SK-N-SH (cell line): ENCODE results near the gene SLC16A10. TPM values are rescaled to one million over a fixed set of nuclear protein-coding genes. Genes with fewer than 3 reads are reported as not detected.
"Not testable (repeated sequence)": the region's sequence is repeated elsewhere in the genome, so short reads cannot be mapped to it uniquely, and the experiment has no call there.

ENCODE experiments used
- CTCF ChIA-PET: fragments of 300-600, 350-600 bp; formaldehyde crosslinking; extraction: SDS; loops from one replicate; lab custom pipeline; 2021; lab: Yijun Ruan, JAX
- POLR2A ChIA-PET: fragments of 350-600 bp; sonication (Branson Sonifier 250); formaldehyde crosslinking; extraction: SDS; loops from one replicate; lab custom pipeline; 2020; ENCODE audit warnings: antibody characterized with exemption, inconsistent platforms; lab: Yijun Ruan, JAX
- DNase-seq: peaks from one replicate; pipeline ENCODE4 v3.0.0; 2012
- H2AFZ ChIP-seq: fragments of 200-600 bp; sonication (generic); 2 replicates; pipeline ENCODE4 v1.8.1; 2016; ENCODE audit warnings: antibody characterized with exemption, mild to moderate bottlenecking, low read depth
- H3F3A ChIP-seq: fragments of 200-600 bp; sonication (generic); replicated peaks from 2 replicates; pipeline ENCODE3; 2016; ENCODE audit warnings: antibody characterized with exemption, mild to moderate bottlenecking; ENCODE audit not compliant: insufficient read depth
- H3K27ac ChIP-seq, 2 experiments: fragments of 200-500 bp in 1 of 2; fragments of 200-600 bp in 1 of 2; sonication (Bioruptor generic) in 1 of 2; sonication (generic), shearing (Covaris generic) in 1 of 2; 2 replicates each; pipeline versions ENCODE4 v1.5.1 to v1.6.1; 2014 to 2016; ENCODE audit warnings: low read depth in 2 of 2, inconsistent platforms in 1 of 2, low read length in 1 of 2, mild to moderate bottlenecking in 1 of 2, mixed read lengths in 1 of 2
- H3K27me3 ChIP-seq: fragments of 200-600 bp; sonication (generic), shearing (Covaris generic); 2 replicates; pipeline ENCODE4 v1.6.1; 2016; ENCODE audit warnings: mixed run types; ENCODE audit not compliant: insufficient read depth
- H3K36me3 ChIP-seq, 2 experiments: fragments of 200-500 bp in 1 of 2; fragments of 200-600 bp in 1 of 2; sonication (Bioruptor generic) in 1 of 2; sonication (generic) in 1 of 2; replicated peaks in 1 of 2; 2 replicates each; pipeline versions ENCODE3 to v1.5.1; 2014 to 2016; ENCODE audit warnings: low read length in 1 of 2, mild to moderate bottlenecking in 1 of 2; ENCODE audit not compliant: insufficient read depth in 2 of 2, control insufficient read depth in 1 of 2
- H3K4me1 ChIP-seq, 2 experiments: fragments of 200-500 bp in 1 of 2; fragments of 200-600 bp in 1 of 2; sonication (Bioruptor generic) in 1 of 2; sonication (generic), shearing (Covaris generic) in 1 of 2; 2 replicates each; pipeline versions ENCODE4 v1.5.1 to v1.6.1; 2014 to 2016; ENCODE audit warnings: low read depth in 1 of 2, low read length in 1 of 2, mixed run types in 1 of 2; ENCODE audit not compliant: insufficient read depth in 2 of 2, control insufficient read depth in 1 of 2
- H3K4me2 ChIP-seq: fragments of 200-600 bp; sonication (generic), shearing (Covaris generic); 2 replicates; pipeline ENCODE4 v1.6.1; 2017; ENCODE audit warnings: mixed run types
- H3K4me3 ChIP-seq, 2 experiments: fragments of 200-500 bp in 1 of 2; fragments of 200-600 bp in 1 of 2; sonication (Bioruptor generic) in 1 of 2; sonication (generic), shearing (Covaris generic) in 1 of 2; 2 replicates each; pipeline versions ENCODE4 v1.5.1 to v1.8.1; 2014 to 2016; ENCODE audit warnings: low read depth in 2 of 2, inconsistent platforms in 1 of 2, low read length in 1 of 2, mild to moderate bottlenecking in 1 of 2, mixed read lengths in 1 of 2, moderate library complexity in 1 of 2
- H3K79me2 ChIP-seq: fragments of 200-600 bp; sonication (generic); 2 replicates; pipeline ENCODE4 v1.8.1; 2017; ENCODE audit warnings: mild to moderate bottlenecking; ENCODE audit not compliant: insufficient read depth
- H3K9ac ChIP-seq: fragments of 200-600 bp; sonication (generic); 2 replicates; pipeline ENCODE4 v1.6.1; 2017; ENCODE audit warnings: mixed run types
- H3K9me2 ChIP-seq: fragments of 200-600 bp; sonication (generic); 2 replicates; pipeline ENCODE4 v1.6.1; 2017; ENCODE audit warnings: mixed run types
- H3K9me3 ChIP-seq: fragments of 200-600 bp; sonication (generic); 2 replicates; pipeline ENCODE4 v1.6.1; 2017; ENCODE audit warnings: mixed run types, mild to moderate bottlenecking, moderate library complexity
- H4K20me1 ChIP-seq: fragments of 200-600 bp; sonication (generic); 2 replicates; pipeline ENCODE4 v1.6.1; 2017; ENCODE audit warnings: mild to moderate bottlenecking, mixed run types; ENCODE audit not compliant: insufficient read depth
- EP300 ChIP-seq, 2 experiments: IDR thresholded peaks; 2 replicates each; pipeline versions ENCODE4 v1.4.0 to v1.6.1; 2012; ENCODE audit warnings: borderline replicate concordance in 1 of 2, low read depth in 1 of 2, low read length in 1 of 2
- EZH2phosphoT487 ChIP-seq: fragments of 200-600 bp; sonication (generic); IDR thresholded peaks from 2 replicates; pipeline ENCODE4 v1.6.1; 2017; ENCODE audit warnings: low read depth, mixed run types, mild to moderate bottlenecking, antibody characterized with exemption, moderate library complexity, borderline replicate concordance
- GATA2 ChIP-seq: sonication (generic); formaldehyde crosslinking; IDR thresholded peaks from 2 replicates; pipeline ENCODE4 v1.5.0; 2020; ENCODE audit warnings: mild to moderate bottlenecking, missing genetic modification reagents
- JUND ChIP-seq: IDR thresholded peaks from 2 replicates; pipeline ENCODE4 v1.4.0; 2012
- NFIC ChIP-seq: IDR thresholded peaks from 2 replicates; pipeline ENCODE4 v1.4.0; 2012; ENCODE audit warnings: borderline replicate concordance
- POLR2AphosphoS5 ChIP-seq: IDR thresholded peaks from 2 replicates; pipeline ENCODE4 v1.6.1; 2012; ENCODE audit warnings: low read depth, low read length
- WGBS: methylation state at CpG from one replicate; pipeline ENCODE4 v1.1.6; 2017; ENCODE audit warnings: low lambda C conversion rate; 5-methylcytosine and 5-hydroxymethylcytosine counted together
- polyA plus RNA-seq, 3 experiments: library from polyadenylated mRNA; depleted of rRNA; stranded (reverse); fragments of >200 nt; gene quantifications; 2 replicates each; pipeline ENCODE4 v1.2.3, GENCODE V29; 2012
- TF ChIP-seq, protein P1 (sequence below): IDR thresholded peaks from 2 replicates; pipeline ENCODE4 v1.4.0; 2012; ENCODE audit warnings: low read depth, borderline replicate concordance
- TF ChIP-seq, protein P2 (sequence below): IDR thresholded peaks from 2 replicates; pipeline ENCODE4 v1.4.0; 2012; ENCODE audit warnings: low read depth, borderline replicate concordance
- TF ChIP-seq, protein P3 (sequence below): IDR thresholded peaks from 2 replicates; pipeline ENCODE4; 2012
- TF ChIP-seq, protein P4 (sequence below): fragments of 200-600 bp; sonication (generic); IDR thresholded peaks from 2 replicates; pipeline ENCODE4 v1.6.1; 2017; ENCODE audit warnings: antibody characterized with exemption, mild to moderate bottlenecking, moderate library complexity

SLC16A10 gene
- polyA plus RNA-seq, 1 of the 3 experiments (the other 2 are of a cell fraction) = 0.12 TPM

DNA sequence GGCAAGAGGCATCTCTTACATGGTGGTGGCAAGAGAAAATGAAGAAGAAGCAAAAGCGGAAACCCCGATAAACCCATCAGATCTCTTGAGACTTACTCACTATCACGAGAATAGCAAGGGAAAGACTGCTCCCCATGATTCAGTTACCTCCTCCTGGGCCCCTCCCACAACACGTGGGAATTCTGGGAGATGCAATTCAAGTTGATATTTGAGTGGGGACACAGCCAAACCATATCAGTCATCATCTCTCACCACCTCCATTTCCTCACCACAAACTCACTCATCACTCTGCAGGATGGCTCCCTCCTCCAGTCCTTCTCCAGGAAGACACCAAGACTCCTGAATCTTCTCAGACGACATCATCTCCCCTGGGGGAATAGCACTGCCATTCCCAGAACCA is 25.8 kb upstream of the SLC16A10 start:
- DNase-seq = no peak
- Histone ChIP-seq H3K27me3 (no peaks in the 10 kb centered on the region; the same call in 1 of the 2 replicates), H4K20me1 (no peaks in the 10 kb centered on the region), H3K9me3 (no peaks in the 10 kb centered on the region), H3F3A (no peaks in the 10 kb centered on the region), H3K4me2 (no peak overlapping the region), H3K9ac (no peak overlapping the region), H3K9me2 (no peaks in the 10 kb centered on the region), H3K4me3 (no peak overlapping the region), H3K4me1 (no peaks in the 10 kb centered on the region; a peak in 1 of 4 replicates), H3K79me2 (no peaks in the 10 kb centered on the region), H3K36me3 (no peaks in the 10 kb centered on the region), H3K27ac (no peak overlapping the region), H2AFZ (no peak overlapping the region)
- TF ChIP-seq NFIC (no peak), GATA2 (CRISPR knock-in tag) (no peak), EP300 (IDR thresholded peaks at IDR 0.05; ENCODE audit: borderline replicate concordance in 1 of 2, low read depth in 1 of 2, low read length in 1 of 2) (no peak), EZH2phosphoT487 (no peak), JUND (no peak), POLR2AphosphoS5 (no peak)
- TF ChIP-seq, protein P1, sequence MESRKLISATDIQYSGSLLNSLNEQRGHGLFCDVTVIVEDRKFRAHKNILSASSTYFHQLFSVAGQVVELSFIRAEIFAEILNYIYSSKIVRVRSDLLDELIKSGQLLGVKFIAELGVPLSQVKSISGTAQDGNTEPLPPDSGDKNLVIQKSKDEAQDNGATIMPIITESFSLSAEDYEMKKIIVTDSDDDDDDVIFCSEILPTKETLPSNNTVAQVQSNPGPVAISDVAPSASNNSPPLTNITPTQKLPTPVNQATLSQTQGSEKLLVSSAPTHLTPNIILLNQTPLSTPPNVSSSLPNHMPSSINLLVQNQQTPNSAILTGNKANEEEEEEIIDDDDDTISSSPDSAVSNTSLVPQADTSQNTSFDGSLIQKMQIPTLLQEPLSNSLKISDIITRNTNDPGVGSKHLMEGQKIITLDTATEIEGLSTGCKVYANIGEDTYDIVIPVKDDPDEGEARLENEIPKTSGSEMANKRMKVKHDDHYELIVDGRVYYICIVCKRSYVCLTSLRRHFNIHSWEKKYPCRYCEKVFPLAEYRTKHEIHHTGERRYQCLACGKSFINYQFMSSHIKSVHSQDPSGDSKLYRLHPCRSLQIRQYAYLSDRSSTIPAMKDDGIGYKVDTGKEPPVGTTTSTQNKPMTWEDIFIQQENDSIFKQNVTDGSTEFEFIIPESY = no peak
- TF ChIP-seq, protein P2, sequence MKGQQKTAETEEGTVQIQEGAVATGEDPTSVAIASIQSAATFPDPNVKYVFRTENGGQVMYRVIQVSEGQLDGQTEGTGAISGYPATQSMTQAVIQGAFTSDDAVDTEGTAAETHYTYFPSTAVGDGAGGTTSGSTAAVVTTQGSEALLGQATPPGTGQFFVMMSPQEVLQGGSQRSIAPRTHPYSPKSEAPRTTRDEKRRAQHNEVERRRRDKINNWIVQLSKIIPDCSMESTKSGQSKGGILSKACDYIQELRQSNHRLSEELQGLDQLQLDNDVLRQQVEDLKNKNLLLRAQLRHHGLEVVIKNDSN = no peak
- TF ChIP-seq, protein P3, sequence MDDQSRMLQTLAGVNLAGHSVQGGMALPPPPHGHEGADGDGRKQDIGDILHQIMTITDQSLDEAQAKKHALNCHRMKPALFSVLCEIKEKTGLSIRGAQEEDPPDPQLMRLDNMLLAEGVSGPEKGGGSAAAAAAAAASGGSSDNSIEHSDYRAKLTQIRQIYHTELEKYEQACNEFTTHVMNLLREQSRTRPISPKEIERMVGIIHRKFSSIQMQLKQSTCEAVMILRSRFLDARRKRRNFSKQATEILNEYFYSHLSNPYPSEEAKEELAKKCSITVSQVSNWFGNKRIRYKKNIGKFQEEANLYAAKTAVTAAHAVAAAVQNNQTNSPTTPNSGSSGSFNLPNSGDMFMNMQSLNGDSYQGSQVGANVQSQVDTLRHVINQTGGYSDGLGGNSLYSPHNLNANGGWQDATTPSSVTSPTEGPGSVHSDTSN = no peak
- TF ChIP-seq, protein P4, sequence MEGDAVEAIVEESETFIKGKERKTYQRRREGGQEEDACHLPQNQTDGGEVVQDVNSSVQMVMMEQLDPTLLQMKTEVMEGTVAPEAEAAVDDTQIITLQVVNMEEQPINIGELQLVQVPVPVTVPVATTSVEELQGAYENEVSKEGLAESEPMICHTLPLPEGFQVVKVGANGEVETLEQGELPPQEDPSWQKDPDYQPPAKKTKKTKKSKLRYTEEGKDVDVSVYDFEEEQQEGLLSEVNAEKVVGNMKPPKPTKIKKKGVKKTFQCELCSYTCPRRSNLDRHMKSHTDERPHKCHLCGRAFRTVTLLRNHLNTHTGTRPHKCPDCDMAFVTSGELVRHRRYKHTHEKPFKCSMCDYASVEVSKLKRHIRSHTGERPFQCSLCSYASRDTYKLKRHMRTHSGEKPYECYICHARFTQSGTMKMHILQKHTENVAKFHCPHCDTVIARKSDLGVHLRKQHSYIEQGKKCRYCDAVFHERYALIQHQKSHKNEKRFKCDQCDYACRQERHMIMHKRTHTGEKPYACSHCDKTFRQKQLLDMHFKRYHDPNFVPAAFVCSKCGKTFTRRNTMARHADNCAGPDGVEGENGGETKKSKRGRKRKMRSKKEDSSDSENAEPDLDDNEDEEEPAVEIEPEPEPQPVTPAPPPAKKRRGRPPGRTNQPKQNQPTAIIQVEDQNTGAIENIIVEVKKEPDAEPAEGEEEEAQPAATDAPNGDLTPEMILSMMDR = no peak
- WGBS = 57% methylated on average over 5 of the region's 5 CpGs
- ChIA-PET CTCF (interaction anchor here (1.1 to 1.2 kb wide), 2 partner anchors 60 to 149 kb away, joined by 3 read pairs; no protein-coding TSS in a partner anchor), POLR2A (no interaction called here)

DNA sequence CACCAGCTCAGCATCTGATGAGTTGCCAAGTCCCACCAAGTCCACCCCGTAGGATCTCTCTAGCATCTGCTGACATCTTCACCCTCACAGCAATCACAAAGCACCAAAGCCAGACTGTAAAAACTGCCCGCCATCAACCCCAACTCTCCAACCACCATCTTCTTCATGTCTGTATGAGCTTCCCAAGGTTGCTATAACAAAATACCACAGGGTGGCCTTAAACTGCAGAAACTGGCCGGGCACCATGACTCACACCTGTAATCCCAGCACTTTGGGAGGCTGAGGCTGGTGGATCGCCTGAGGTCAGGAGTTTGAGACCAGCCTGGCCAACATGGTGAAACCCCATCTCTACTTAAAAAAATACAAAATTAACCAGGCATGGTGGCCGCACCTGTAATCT is 25.3 kb upstream of the SLC16A10 start:
- WGBS = 78% methylated on average over 4 of the region's 5 CpGs
- H3K9me3 ChIP-seq, H3K79me2 ChIP-seq, H3K27ac ChIP-seq, H3K27me3 ChIP-seq, H4K20me1 ChIP-seq, H2AFZ ChIP-seq, H3K9me2 ChIP-seq, H3K4me2 ChIP-seq, H3F3A ChIP-seq, H3K4me1 ChIP-seq, DNase-seq, H3K9ac ChIP-seq, POLR2A ChIA-PET, H3K4me3 ChIP-seq, H3K36me3 ChIP-seq: not testable (repeated sequence)
- CTCF ChIA-PET = interaction anchor here (1.1 to 1.2 kb wide), 2 partner anchors 60 to 148 kb away, joined by 3 read pairs; no protein-coding TSS in a partner anchor

DNA sequence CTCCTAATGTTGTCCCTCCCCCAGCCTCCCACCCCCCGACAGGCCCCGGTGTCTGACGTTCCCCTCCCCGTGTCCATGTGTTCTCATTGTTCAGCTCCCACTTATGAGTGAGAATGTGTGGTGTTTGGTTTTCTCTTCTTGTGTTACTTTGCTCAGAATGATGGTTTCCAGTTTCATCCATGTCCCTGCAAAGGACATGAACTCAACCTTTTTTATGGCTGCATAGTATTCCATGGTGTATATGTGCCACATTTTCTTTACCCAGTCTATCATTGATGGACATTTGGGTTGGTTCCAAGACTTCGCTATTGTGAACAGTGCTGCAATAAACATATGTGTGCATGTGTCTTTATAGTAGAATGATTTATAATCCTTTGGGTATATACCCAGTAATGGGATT is 24.4 kb upstream of the SLC16A10 start:
- H3K4me1 ChIP-seq, H3K4me2 ChIP-seq, H3K36me3 ChIP-seq, H3K9me3 ChIP-seq, H3F3A ChIP-seq, H3K27ac ChIP-seq, H3K9me2 ChIP-seq, H4K20me1 ChIP-seq, H3K79me2 ChIP-seq, H3K9ac ChIP-seq, DNase-seq, H3K27me3 ChIP-seq, H3K4me3 ChIP-seq, H2AFZ ChIP-seq, POLR2A ChIA-PET: not testable (repeated sequence)
- WGBS = 61% methylated on average over 5 of the region's 5 CpGs
- CTCF ChIA-PET = interaction anchor here (1.1 kb wide), 1 partner anchor 148 kb away, joined by 4 read pairs; no protein-coding TSS in a partner anchor
